ENCODE data around the gene ARL8A. TPM values are rescaled to one million over a fixed set of nuclear protein-coding genes. Genes with fewer than 3 reads are reported as not detected.
"Not testable (repeated sequence)": the region's sequence is repeated elsewhere in the genome, so short reads cannot be mapped to it uniquely, and the experiment has no call there.

ARL8A gene
- total and polyA plus RNA-seq, 8 donors: 7.8 to 34.5 (median 20.9) TPM

DNA sequence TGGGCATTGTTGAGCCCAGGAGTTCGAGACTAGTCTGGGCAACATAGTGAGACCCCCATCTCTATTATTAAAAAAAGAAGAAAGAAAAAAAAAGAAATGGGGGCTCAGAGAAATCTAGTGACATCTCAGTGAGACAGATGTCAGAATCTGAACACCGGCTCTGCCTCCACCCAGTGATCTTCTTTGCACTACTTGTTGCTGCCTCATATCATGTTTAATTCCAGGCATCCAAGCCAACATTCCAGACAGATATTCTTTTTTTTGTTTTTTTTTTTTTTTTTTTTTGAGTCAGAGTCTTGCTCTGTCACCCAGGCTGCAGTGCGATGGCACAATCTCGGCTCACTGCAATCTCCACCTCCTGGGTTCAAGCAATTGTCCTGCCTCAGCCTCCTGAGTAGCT is 5.0 kb upstream of the ARL8A start:
- peaks cover 0 to 21% (median 5%) of the 10 kb centered on the region in 4 donors for H3K36me3 ChIP-seq
- DNase-seq: no peak
- H3K4me1 ChIP-seq: peaks cover 6 to 15% (median 10%) of the 10 kb centered on the region in 4 donors
- no peak for TF ChIP-seq POLR2A (IDR thresholded peaks at IDR 0.05)
- TF ChIP-seq EP300 (IDR thresholded peaks at IDR 0.05): no peak
- TF ChIP-seq, protein P1, sequence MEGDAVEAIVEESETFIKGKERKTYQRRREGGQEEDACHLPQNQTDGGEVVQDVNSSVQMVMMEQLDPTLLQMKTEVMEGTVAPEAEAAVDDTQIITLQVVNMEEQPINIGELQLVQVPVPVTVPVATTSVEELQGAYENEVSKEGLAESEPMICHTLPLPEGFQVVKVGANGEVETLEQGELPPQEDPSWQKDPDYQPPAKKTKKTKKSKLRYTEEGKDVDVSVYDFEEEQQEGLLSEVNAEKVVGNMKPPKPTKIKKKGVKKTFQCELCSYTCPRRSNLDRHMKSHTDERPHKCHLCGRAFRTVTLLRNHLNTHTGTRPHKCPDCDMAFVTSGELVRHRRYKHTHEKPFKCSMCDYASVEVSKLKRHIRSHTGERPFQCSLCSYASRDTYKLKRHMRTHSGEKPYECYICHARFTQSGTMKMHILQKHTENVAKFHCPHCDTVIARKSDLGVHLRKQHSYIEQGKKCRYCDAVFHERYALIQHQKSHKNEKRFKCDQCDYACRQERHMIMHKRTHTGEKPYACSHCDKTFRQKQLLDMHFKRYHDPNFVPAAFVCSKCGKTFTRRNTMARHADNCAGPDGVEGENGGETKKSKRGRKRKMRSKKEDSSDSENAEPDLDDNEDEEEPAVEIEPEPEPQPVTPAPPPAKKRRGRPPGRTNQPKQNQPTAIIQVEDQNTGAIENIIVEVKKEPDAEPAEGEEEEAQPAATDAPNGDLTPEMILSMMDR (IDR thresholded peaks at IDR 0.05): no peak
- no peak for TF ChIP-seq POLR2AphosphoS5 (IDR thresholded peaks at IDR 0.05)
- H3K27me3 ChIP-seq: no peaks in the 10 kb centered on the region
- no peak overlapping the region for H3K27ac ChIP-seq
- WGBS, 5 donors: 86 to 96% (median 93%) methylated on average over 4 of the region's 4 CpGs
- no peaks in the 10 kb centered on the region for H3K9me3 ChIP-seq
- H3K4me3 ChIP-seq: no peak overlapping the region
- intact Hi-C loops (cut with DNase I; ENCODE audit: low total_unique reads): no loop called here

DNA sequence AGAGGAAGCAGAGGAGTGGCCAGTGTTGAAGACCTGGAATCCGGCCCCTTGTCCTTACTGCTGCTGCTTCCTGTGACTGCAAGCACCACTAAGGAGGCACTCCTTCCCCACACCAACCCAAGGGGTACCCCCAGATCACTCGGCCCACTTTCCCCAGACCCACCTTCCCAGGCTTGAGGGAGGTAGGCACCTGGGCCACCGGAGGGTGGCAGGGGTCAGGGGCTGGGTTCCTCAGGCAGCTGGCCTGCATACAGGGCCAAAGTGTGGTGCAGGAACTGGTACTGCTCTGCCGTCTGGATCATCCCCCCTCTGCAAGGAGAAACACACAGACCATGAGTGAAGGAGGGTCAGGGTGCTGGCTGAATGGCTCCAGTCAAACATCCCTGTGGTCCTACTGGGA is 3.9 kb upstream of the ARL8A start:
- no peak overlapping the region for H3K27ac ChIP-seq
- no peak for TF ChIP-seq EP300 (IDR thresholded peaks at IDR 0.05)
- TF ChIP-seq POLR2AphosphoS5 (IDR thresholded peaks at IDR 0.05): no peak
- no peak for TF ChIP-seq POLR2A (IDR thresholded peaks at IDR 0.05)
- TF ChIP-seq, protein P1 (IDR thresholded peaks at IDR 0.05): no peak
- no peaks in the 10 kb centered on the region for H3K9me3 ChIP-seq
- intact Hi-C loops (cut with DNase I; ENCODE audit: low total_unique reads): no loop called here
- peaks cover 0 to 14% (median 5%) of the 10 kb centered on the region in 4 donors for H3K36me3 ChIP-seq
- H3K27me3 ChIP-seq: no peaks in the 10 kb centered on the region
- DNase-seq: no peak
- H3K4me1 ChIP-seq: peaks cover 6 to 13% (median 9%) of the 10 kb centered on the region in 4 donors
- 67 to 94% (median 88%) methylated on average over 2 to 4 of the region's 4 CpGs for WGBS, 5 donors
- H3K4me3 ChIP-seq: no peak overlapping the region

- TF ChIP-seq EP300 (IDR thresholded peaks at IDR 0.05) (no peak), POLR2AphosphoS5 (IDR thresholded peaks at IDR 0.05) (no peak), POLR2A (IDR thresholded peaks at IDR 0.05) (no peak)
- TF ChIP-seq, protein P1 (IDR thresholded peaks at IDR 0.05): no peak
- 66 to 76% (median 70%) methylated on average over 2 to 3 of the region's 3 CpGs for WGBS, 5 donors
- H3K4me1 ChIP-seq: peaks cover 19 to 27% (median 22%) of the 10 kb centered on the region in 4 donors
- H3K36me3 ChIP-seq: peaks cover 0 to 7% (median 2%) of the 10 kb centered on the region in 4 donors
- H3K9me3 ChIP-seq: no peaks in the 10 kb centered on the region
- H3K4me3 ChIP-seq: no peak overlapping the region
- intact Hi-C loops (cut with DNase I; ENCODE audit: low total_unique reads): no loop called here
- H3K27ac ChIP-seq: no peak overlapping the region
- H3K27me3 ChIP-seq: no peaks in the 10 kb centered on the region
- DNase-seq: no peak
These were observed 2.5 kb upstream of the ARL8A start for GRCh38 chr1:202146993-202147392.

DNA sequence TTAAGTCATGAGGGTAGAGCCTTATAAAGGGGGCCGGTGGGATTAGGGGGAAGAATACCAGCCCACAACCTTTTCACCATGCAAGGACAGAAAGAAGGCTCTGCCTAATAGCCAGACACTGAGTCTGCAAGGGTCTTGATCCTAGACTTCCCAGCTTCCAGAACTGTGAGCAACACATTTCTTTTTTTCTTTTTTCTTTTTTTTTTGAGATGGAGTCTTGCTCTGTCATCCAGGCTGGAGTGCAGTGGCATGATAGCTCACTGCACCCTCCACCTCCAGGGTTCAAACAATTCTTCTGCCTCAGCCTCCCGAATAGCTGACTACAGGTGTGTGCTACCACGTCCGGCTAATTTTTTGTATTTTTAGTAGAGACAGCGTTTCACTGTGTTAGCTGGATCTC is 1.7 kb upstream of the ARL8A start:
- intact Hi-C loops (cut with DNase I; ENCODE audit: low total_unique reads): no loop called here
- 88 to 94% (median 93%) methylated on average over 5 of the region's 5 CpGs for WGBS, 5 donors
- no peak for DNase-seq
- no peak overlapping the region for H3K27ac ChIP-seq
- TF ChIP-seq POLR2A (IDR thresholded peaks at IDR 0.05) (no peak), EP300 (IDR thresholded peaks at IDR 0.05) (no peak), POLR2AphosphoS5 (IDR thresholded peaks at IDR 0.05) (no peak)
- TF ChIP-seq, protein P1 (IDR thresholded peaks at IDR 0.05): no peak
- H3K36me3 ChIP-seq: peaks cover 0 to 3% (median 0%) of the 10 kb centered on the region in 4 donors
- no peak overlapping the region for H3K4me3 ChIP-seq
- H3K27me3 ChIP-seq: no peaks in the 10 kb centered on the region
- no peaks in the 10 kb centered on the region for H3K9me3 ChIP-seq
- H3K4me1 ChIP-seq: peaks cover 21 to 32% (median 29%) of the 10 kb centered on the region in 4 donors

GRCh38 chr1:202145744-202146140 is 1.2 kb upstream of the ARL8A start:
- H3K9me3 ChIP-seq; H3K36me3 ChIP-seq; H3K27me3 ChIP-seq; H3K4me3 ChIP-seq; DNase-seq; intact Hi-C loops (cut with DNase I; ENCODE audit: low total_unique reads): not testable (repeated sequence)
- H3K4me1 ChIP-seq: peaks cover 21 to 38% (median 33%) of the 10 kb centered on the region in 4 donors
- 85 to 95% (median 91%) methylated on average over 7 to 8 of the region's 8 CpGs for WGBS, 5 donors
- H3K27ac ChIP-seq: peak overlapping the region in 1 of 5 donors; percentile 94
